Prostate gland (tissue), 2 donors: ENCODE measurements around the gene MS4A15. TPM values are rescaled to one million over a fixed set of nuclear protein-coding genes. Genes with fewer than 3 reads are reported as not detected.

Source experiments
- DNase-seq: peaks from one replicate; pipeline ENCODE4 v3.0.0-alpha.2; 2019; ENCODE audit warnings: low spot score
- H3K27ac ChIP-seq, 2 donors: fragments of 200-600 bp; sonication (generic); 2 replicates each; pipeline ENCODE4 v1.5.1; 2017 to 2019
- H3K27me3 ChIP-seq: fragments of 200-600 bp; sonication (generic); replicated peaks from 2 replicates; pipeline ENCODE4 v1.5.1; 2019; ENCODE audit not compliant: insufficient read depth
- H3K36me3 ChIP-seq, 2 donors: fragments of 200-600 bp; sonication (generic); 1 replicate in 1 of 2; 2 replicates in 1 of 2; pipeline versions ENCODE4 v1.5.1 to v1.8.1; 2017 to 2019
- H3K4me1 ChIP-seq: fragments of 200-600 bp; sonication (generic); replicated peaks from 2 replicates; pipeline ENCODE4 v1.5.1; 2019
- H3K4me3 ChIP-seq, 2 donors: fragments of 200-600 bp; sonication (generic); 2 replicates each; pipeline ENCODE4 v1.5.1; 2017 to 2019
- H3K9me3 ChIP-seq: fragments of 200-600 bp; sonication (generic); 2 replicates; pipeline ENCODE4 v1.5.1; 2017
- CTCF ChIP-seq, 4 experiments: fragments of 200-600 bp in 2 of 4; fragments of 450-650 bp in 2 of 4; sonication (generic) in 2 of 4; IDR thresholded peaks; 1 replicate in 3 of 4; 2 replicates in 1 of 4; pipeline ENCODE4 v1.5.1; 2016 to 2019; ENCODE audit warnings: antibody characterized with exemption in 4 of 4, mild to moderate bottlenecking in 2 of 4, moderate library complexity in 2 of 4
- POLR2A ChIP-seq: fragments of 450-650 bp; IDR thresholded peaks from one replicate; pipeline ENCODE4 v1.6.1; 2016; ENCODE audit warnings: antibody characterized with exemption, mild to moderate bottlenecking
- POLR2AphosphoS5 ChIP-seq: sonication (generic); formaldehyde crosslinking; IDR thresholded peaks from one replicate; pipeline ENCODE4 v1.6.1; 2017; ENCODE audit warnings: antibody characterized with exemption
- WGBS: methylation state at CpG from one replicate; pipeline ENCODE4 v1.1.5; 2018; 5-methylcytosine and 5-hydroxymethylcytosine counted together
- intact Hi-C: fragments of 100-400 bp; cut with DNase I; formaldehyde crosslinking; loops from one replicate; pipeline ENCODE4 v1.14.2; 2022
- total RNA-seq, 2 donors: library from RNA; depleted of rRNA; stranded (reverse); fragments of >200 nt; gene quantifications; one replicate each; pipeline ENCODE4 v1.1.0, GENCODE V29; 2016

MS4A15 gene
- total RNA-seq, 2 donors from 2014 or later, result not detected

DNA sequence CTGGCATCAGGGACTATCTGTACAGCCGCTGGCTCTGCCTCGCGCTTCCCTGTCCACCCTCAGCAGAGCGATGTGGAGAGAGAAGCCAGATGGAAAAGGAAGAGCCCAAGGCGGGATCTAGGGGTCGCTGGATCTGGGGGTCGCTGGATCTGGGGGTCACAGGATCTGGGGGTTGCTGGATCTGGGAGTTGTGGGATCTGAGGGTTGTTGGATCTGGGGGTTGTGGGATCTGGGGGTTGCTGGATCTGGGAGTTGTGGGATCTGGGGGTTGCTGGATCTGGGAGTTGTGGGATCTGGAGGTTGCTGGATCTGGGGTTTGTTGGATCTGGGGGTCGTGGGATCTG is 26.4 kb downstream of the MS4A15 start:
- H3K4me1 ChIP-seq, result no peaks in the 10 kb centered on the region
- no peak for DNase-seq
- H3K27ac ChIP-seq, result no peak overlapping the region
- intact Hi-C loops, result no loop called here
- no peaks in the 10 kb centered on the region for H3K36me3 ChIP-seq
- no peaks in the 10 kb centered on the region for H3K9me3 ChIP-seq
- WGBS, result 96% methylated on average over 8 of the region's 8 CpGs
- no peak overlapping the region for H3K4me3 ChIP-seq
- TF ChIP-seq POLR2AphosphoS5, result no peak
- no peak for TF ChIP-seq CTCF (IDR thresholded peaks at IDR 0.05)
- TF ChIP-seq POLR2A, result no peak
- H3K27me3 ChIP-seq, result no peaks in the 10 kb centered on the region

- DNase-seq, result no peak
- Histone ChIP-seq H3K9me3 (no peaks in the 10 kb centered on the region), H3K4me3 (no peak overlapping the region), H3K27ac (no peak overlapping the region), H3K36me3 (no peaks in the 10 kb centered on the region), H3K4me1 (no peaks in the 10 kb centered on the region), H3K27me3 (no peaks in the 10 kb centered on the region)
- intact Hi-C loops, result no loop called here
- WGBS, result 98% methylated on average over 7 of the region's 7 CpGs
- TF ChIP-seq POLR2A, result no peak
- no peak for TF ChIP-seq POLR2AphosphoS5
- TF ChIP-seq CTCF (IDR thresholded peaks at IDR 0.05), result no peak
These were observed 27.2 kb downstream of the MS4A15 start for GRCh38 chr11:60783911-60784310.

GRCh38 chr11:60785136-60785535 is 28.5 kb downstream of the MS4A15 start, which contains the start of gene MS4A10:
Gene MS4A10, plus strand, starts transcription at chr11:60785333. Its CDS starts 5,003 bp downstream, at chr11:60790336.
- no peaks in the 10 kb centered on the region for H3K27me3 ChIP-seq
- no peak within 1 kb of the TSS for H3K4me3 ChIP-seq
- no peak for DNase-seq
- H3K4me1 ChIP-seq, result no peaks in the 10 kb centered on the region
- intact Hi-C loops, result no loop called here
- TF ChIP-seq CTCF (IDR thresholded peaks at IDR 0.05), result no peak
- no peak for TF ChIP-seq POLR2A
- TF ChIP-seq POLR2AphosphoS5, result no peak
- no peaks in the 10 kb centered on the region for H3K9me3 ChIP-seq
- H3K27ac ChIP-seq, result no peak within 1 kb of the TSS
- WGBS, result 43% methylated on average over 9 of the region's 9 CpGs
- no peaks in the 10 kb centered on the region for H3K36me3 ChIP-seq

GRCh38 chr11:60785806-60786361 is 29.2 kb downstream of the MS4A15 start:
- no peak for DNase-seq
- Histone ChIP-seq H3K27ac (no peak overlapping the region), H3K9me3 (no peaks in the 10 kb centered on the region), H3K36me3 (no peaks in the 10 kb centered on the region), H3K4me1 (no peaks in the 10 kb centered on the region), H3K27me3 (no peaks in the 10 kb centered on the region), H3K4me3 (no peak overlapping the region)
- intact Hi-C loops, result no loop called here
- TF ChIP-seq CTCF (IDR thresholded peaks at IDR 0.05) (no peak), POLR2AphosphoS5 (no peak), POLR2A (no peak)
- whole genome bisulfite sequencing, result 61% methylated on average over 8 of the region's 8 CpGs

DNA sequence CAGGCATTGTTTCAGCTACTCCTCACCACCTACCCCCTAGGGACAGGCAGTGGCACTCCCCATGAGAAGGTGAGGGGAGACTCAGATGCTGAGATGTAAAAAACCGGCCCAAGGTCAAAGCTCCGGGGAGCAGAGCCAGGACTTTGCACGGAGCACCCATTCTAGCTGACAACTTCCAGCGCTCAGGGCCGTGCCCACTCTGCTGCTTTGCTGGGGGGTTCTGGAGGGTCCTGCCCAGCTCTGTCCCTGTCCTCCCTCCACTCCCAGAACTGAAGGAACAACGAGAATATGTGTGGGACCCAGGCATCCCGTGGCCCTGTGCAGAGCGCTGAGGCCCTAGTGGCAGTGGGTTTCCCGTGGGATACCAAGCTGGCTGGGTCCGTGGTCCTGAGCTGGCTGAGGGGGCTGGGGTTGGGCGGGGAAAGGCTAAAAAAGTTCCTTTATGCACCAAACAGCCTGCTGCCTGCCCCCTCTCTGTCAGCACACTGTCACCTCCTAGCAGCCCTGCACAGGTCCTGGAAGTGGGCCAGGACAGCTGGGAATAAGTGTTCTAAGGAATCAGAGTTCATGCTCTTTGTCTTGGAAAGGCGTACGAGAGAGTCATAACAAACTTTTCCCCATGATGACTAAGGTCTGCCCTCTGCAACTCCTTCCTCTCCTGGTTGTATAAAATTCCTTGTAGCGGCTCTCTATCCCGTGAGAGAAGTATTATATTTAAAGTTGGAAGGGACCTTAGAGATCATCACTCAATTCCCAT is 30.3 kb downstream of the MS4A15 start:
- intact Hi-C loops, result no loop called here
- 68% methylated on average over 15 of the region's 15 CpGs for WGBS
- Histone ChIP-seq H3K4me3 (no peak overlapping the region), H3K36me3 (no peaks in the 10 kb centered on the region), H3K9me3 (no peaks in the 10 kb centered on the region), H3K27ac (no peak overlapping the region), H3K4me1 (no peaks in the 10 kb centered on the region), H3K27me3 (no peaks in the 10 kb centered on the region)
- no peak for DNase-seq
- TF ChIP-seq CTCF (IDR thresholded peaks at IDR 0.05), result no peak
- TF ChIP-seq POLR2A, result no peak
- no peak for TF ChIP-seq POLR2AphosphoS5
